Renal cortex interstitium (tissue), 11 donors: ENCODE data around the gene PGGHG. TPM values are rescaled to one million over a fixed set of nuclear protein-coding genes. Genes with fewer than 3 reads are reported as not detected.

Source experiments
- DNase-seq, 11 donors: peaks; one replicate each; pipeline ENCODE4 v3.0.0-alpha.2; 2013; ENCODE audit warnings: low read depth in 9 of 11, low spot score in 4 of 11; ENCODE audit errors: extremely low read depth in 1 of 11
- polyA plus RNA-seq, 3 donors: library from polyadenylated mRNA; unstranded; fragments of 120-200 nt; gene quantifications; one replicate each; pipeline ENCODE4 v1.2.1, GENCODE V29; 2013; ENCODE audit not compliant: insufficient read length in 3 of 3

The PGGHG gene
- polyA plus RNA-seq, 3 donors: 10.9 to 52.6 (median 29.2) TPM

DNA sequence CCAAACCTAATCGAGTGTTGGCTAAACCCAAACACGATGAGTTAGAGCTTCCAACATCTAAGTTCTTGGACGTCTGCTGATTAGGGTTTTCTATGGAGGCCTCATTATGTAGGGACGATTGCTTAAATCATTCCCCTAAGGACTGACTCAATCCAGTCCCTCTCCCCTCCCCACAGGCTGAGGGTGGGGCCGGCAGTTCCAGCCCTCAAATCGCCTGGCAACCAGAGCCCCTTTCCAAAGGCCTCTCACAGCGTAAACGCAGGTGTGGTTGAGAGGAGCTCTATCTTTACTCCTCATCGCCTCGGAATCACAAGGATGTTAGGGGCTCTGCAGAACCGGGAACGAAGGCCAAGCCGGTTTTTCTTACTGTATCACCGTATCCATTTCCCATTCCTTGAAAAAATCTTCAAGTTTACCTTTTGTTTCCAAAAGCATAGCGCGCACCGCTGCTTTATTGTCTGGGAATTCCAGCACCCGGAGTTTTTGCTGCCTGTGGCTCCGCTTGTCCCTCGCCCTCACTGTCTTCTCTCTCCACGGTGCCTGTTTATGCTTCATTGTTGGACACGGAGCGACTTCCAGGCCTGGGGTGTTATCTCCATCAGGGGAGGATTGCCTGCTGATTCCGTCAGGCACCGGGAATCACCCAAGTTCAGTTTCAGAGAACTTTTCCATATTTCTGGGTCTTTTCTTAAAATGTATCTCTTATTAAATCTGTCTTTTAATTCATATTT lies 45.5 kb downstream of the PGGHG start:
- no peak for DNase-seq

DNA sequence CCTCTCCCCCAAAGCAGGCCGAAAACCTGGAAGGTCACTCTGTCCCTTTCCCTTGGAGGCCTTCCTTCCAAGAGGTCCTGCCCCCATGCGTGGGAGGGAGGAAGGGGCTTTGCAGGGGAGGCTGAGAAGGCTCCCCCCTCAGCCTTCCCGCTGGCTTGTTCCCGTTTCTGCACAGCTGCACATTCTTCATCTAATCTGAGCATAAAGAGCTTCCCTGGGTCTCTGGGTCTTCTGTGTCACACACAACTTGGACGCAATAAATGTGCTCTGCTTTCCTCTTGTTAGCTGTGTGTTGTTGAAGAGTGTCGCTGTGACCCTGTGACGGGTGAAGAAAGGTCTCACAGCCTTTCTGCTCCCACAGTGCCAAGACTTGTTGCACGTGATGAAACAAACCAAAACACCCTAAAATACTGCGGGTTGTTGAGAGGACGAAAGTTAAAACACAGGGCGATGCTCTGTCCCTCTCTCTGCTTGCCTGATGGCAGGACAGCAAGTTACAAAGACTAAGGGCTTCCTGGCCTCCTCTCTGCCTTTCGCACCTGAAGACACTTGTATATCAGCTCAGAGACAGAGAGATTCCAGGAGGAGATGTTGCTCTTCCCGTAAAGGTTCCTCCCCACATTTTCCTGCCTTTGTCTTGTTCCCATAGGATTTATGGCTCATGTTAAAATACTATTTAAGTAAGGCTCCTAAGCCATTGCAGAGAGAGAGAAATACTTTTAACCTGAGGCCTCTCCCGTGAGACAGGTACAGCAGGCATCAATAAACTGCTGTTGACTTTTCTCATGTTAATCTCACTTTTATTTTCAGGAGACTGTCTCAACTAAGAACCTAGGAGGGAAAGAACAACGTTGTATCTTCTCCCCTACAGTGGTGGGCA lies 47.1 kb downstream of the PGGHG start:
- peak in 3 of 11 donors; percentile 62 to 78 (median 67) for DNase-seq

DNA sequence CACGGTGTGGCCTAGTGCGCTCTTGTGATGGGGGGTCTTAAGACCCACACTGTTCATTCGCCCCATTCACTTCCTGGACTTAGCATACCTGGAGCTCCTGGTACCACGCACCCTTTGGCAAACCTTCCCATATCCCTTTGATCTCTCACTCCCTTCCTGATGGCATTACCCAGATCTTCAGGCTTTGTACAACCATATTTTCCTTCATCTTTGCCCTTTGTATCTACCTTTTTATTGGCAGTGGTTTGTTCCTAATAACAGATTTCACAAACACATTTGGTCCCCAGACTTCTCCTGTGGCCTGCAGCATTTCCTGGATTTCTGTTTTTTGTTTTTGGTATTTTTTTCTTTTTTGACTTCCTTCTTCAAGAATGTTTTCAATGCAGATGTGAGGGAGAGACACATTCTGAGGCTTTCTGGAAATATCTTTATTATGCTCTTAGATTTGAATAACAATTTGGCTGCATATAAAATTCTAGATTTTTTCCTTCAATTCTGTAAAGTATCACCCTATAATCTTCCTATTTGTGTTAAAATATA lies 47.8 kb downstream of the PGGHG start:
- DNase-seq: no peak

DNA sequence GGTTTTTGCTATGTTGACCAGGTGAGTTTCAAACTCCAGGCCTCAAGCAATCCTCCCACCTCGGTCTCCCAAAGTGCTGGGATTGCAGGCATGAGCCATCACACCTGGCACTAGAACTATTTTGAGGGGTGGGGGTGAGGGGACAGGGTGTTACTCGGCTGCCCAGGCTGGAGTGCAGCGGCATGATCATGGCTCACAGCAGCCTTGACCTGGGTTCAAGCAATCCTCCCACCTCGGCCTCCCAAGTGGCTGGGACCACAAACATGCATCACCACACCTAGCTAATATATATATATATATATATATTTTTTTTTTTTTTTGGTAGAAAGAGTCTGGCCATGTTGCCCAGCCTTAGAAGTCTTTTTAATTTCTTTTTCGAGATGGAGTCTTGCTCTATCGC lies 48.8 kb downstream of the PGGHG start:
- DNase-seq: no peak

DNA sequence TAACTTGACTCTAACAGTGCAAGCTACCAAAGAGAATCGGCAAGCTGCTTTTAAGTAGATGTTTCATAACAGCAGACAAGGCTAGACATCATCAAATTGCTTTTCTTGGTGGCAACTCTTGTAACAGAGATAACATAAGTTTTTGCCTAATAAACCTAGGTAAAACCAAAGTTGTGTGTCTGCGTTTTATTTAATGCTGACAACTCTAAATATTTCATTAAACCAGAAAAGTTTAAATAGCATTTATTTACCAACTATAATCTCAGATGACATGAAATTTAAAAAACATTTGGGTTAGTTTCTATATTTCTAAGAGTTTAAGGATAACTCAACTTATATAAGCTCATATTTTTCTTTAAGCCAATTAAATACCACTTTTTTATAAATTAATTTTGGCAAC lies 51.0 kb downstream of the PGGHG start:
- no peak for DNase-seq

DNA sequence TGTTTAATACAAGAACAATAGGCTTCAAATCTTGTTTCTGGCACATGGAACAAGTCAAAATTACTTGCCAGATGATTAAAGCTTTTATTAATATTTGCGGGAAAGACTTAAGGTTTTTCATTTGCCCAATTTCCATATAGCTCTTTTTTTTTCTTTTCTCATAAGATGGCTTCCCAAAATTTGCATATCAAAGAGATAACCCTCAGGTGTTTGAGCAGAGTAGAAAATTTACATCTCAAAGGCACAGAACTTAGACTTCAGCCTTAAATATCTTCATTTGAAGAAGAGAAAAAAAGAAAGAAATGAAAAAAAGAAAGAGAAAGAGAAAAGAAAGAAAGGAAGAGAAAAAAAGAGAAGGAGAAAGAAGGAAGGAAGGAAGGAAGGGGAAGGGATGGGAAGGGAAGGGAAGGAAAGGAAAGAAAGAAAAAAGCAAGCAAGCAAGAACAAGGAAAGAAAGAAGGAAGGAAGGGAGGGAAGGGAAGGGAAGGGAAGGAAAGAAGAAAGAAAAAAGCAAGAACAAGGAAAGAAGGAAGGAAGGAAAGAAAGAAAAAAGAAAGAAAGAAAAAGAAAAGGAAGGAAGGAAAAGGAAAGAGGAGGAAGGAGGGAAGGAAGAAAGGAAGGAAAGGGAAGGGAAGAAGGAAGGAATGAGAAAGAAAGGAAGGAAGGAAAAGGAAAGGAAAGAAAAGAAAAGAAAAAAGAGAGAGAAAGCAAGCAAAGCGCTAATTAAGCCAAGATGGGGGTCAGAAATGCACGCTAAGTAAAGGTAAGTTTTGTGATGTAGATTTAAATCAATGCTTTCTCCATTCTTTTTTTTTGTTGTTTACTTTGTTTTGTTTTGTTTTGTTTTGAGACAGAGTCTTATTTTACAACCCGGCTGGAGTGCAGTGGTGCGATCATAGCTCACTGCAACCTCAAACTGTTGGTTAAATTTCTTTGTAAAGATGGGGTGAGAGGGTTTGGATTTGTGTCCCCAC lies 51.9 kb downstream of the PGGHG start:
- DNase-seq: no peak

DNA sequence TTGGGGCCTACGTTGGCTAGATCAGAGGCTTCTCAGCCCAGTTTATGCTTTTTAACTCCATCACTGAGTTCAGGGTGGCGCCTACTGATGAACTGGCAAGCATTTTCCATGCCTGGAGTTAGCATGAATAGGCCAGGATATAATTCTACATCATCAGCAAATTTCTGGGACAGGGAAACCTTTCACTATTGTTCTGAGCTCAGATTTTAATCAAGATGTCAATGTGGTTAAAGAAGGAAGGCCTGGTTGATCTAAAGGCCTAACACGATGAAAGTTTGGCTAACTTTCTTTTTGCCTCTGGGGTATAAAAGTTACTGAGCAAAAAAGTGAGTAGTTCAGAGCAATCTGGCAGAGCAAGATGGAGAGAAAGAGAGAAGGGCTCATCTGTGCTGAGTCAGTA lies 53.4 kb downstream of the PGGHG start:
- DNase-seq: no peak

DNA sequence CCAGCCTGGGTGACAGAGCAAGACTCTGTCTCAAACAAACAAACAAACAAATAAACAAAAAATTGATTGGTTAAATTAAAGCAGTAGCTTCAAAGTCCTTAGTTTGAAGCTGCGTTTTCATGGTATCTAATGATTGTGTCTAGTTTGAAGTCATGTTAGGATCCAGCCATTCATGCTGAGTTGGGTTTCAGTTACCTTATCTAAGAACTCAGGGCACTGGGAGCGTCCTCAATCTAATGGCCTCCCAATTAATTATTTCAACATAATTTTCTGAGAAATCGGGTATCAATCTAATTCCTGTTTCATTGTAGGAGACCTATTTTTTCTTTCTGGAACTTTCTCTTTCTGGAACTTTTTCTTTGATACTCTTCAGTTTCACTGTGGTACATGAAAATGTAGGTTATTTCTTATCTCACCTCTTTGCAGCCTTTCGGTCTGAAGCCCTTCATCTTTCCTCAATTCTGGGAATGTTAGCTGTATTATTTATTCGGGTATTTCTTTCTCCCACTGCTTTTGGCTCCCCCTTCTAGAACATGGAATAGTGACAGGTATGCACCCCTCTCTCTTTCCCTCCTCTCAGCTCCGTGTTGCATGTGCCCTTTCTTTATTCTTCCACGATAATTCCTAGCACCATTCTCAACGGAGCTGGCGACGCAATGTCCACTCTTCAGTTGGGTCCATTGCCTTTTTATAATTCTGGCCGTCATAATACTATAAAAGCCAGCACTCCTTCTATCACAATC lies 56.1 kb downstream of the PGGHG start:
- no peak for DNase-seq

Other genes with a start within 250 kb of the PGGHG start
- 1 to 10 TPM in 1 of 3 donors, under 1 TPM in 1, not detected in 1; 0.48 to 1.9 TPM for gene SCGB1C1, start 96.0 kb upstream of the PGGHG start, polyA plus RNA-seq
- gene BET1L, start 81.7 kb upstream of the PGGHG start, polyA plus RNA-seq: 10 to 100 TPM; 36.1 to 47.8 (median 46.2) TPM
- 10 to 100 TPM; 71.4 to 88.1 (median 80.9) TPM for gene RIC8A, start 81.4 kb upstream of the PGGHG start, polyA plus RNA-seq
- gene SIRT3, start 52.8 kb upstream of the PGGHG start, polyA plus RNA-seq: 10 to 100 TPM; 26.5 to 39.3 (median 29.2) TPM
- 100 to 1,000 TPM; 132 to 155 (median 152) TPM for gene PSMD13, start 52.1 kb upstream of the PGGHG start, polyA plus RNA-seq
- under 1 TPM; 0.24 to 0.67 (median 0.55) TPM for gene NLRP6, start 10.7 kb upstream of the PGGHG start, polyA plus RNA-seq
- under 1 TPM in 2 of 3 donors, not detected in 1; 0.19 to 0.36 TPM for gene IFITM5, start 10.4 kb downstream of the PGGHG start, polyA plus RNA-seq
- 100 to 1,000 TPM; 176 to 248 (median 216) TPM for gene IFITM2, start 18.7 kb downstream of the PGGHG start, polyA plus RNA-seq
- gene IFITM1, start 24.9 kb downstream of the PGGHG start, polyA plus RNA-seq: 10 to 100 TPM; 36.7 to 47.9 (median 42.5) TPM
- gene IFITM3, start 31.7 kb downstream of the PGGHG start, polyA plus RNA-seq: 100 to 1,000 TPM; 323 to 370 (median 359) TPM
- 10 to 100 TPM; 64.8 to 99.5 (median 72.8) TPM for gene B4GALNT4, start 80.4 kb downstream of the PGGHG start, polyA plus RNA-seq
- gene PKP3, start 105.1 kb downstream of the PGGHG start, polyA plus RNA-seq: 1 to 10 TPM; 3.4 to 5.1 (median 4.6) TPM
- 10 to 100 TPM; 31.7 to 58.1 (median 56.9) TPM for gene SIGIRR, start 125.9 kb downstream of the PGGHG start, polyA plus RNA-seq
- 10 to 100 TPM in 2 of 3 donors, 1 to 10 TPM in 1; 9.2 to 18.1 (median 10.3) TPM for gene ANO9, start 152.9 kb downstream of the PGGHG start, polyA plus RNA-seq
- 10 to 100 TPM; 30.6 to 40.8 (median 35.9) TPM for gene PTDSS2, start 161.2 kb downstream of the PGGHG start, polyA plus RNA-seq
- 10 to 100 TPM; 67.3 to 98.3 (median 98.2) TPM for gene RNH1, start 218.1 kb downstream of the PGGHG start, polyA plus RNA-seq
- gene HRAS, start 246.4 kb downstream of the PGGHG start, polyA plus RNA-seq: 10 to 100 TPM; 39.3 to 52.1 (median 50.3) TPM
- 1 to 10 TPM; 2.9 to 6.0 (median 4.3) TPM for gene LRRC56, start 248.4 kb downstream of the PGGHG start, polyA plus RNA-seq